ENCODE measurements around the gene CFAP99.

The CFAP99 gene

GRCh38 chr4:2445130-2445529 lies 26.4 kb downstream of the CFAP99 start:
- DNase-seq (ENCODE audit: low read depth in 1 of 2, low spot score in 1 of 2): no peak

GRCh38 chr4:2445571-2445970 lies 26.8 kb downstream of the CFAP99 start:
- DNase-seq (ENCODE audit: low read depth in 1 of 2, low spot score in 1 of 2): no peak

GRCh38 chr4:2446656-2447564 lies 28.2 kb downstream of the CFAP99 start:
- DNase-seq (ENCODE audit: low read depth in 1 of 2, low spot score in 1 of 2): no peak

GRCh38 chr4:2448589-2448988 lies 29.8 kb downstream of the CFAP99 start:
- no peak for DNase-seq (ENCODE audit: low read depth in 1 of 2, low spot score in 1 of 2)

- DNase-seq (ENCODE audit: low read depth in 1 of 2, low spot score in 1 of 2): no peak
Observed at GRCh38 chr4:2449051-2449450, 30.3 kb downstream of the CFAP99 start.

- DNase-seq (ENCODE audit: low read depth in 1 of 2, low spot score in 1 of 2): no peak
Observed at GRCh38 chr4:2449511-2450392, 31.0 kb downstream of the CFAP99 start.

- no peak for DNase-seq (ENCODE audit: low read depth in 1 of 2, low spot score in 1 of 2)
Observed at GRCh38 chr4:2450394-2451035, 31.8 kb downstream of the CFAP99 start.

GRCh38 chr4:2451036-2451520 lies 32.3 kb downstream of the CFAP99 start:
- DNase-seq (ENCODE audit: low read depth in 1 of 2, low spot score in 1 of 2): no peak

- DNase-seq (ENCODE audit: low read depth in 1 of 2, low spot score in 1 of 2): no peak
Observed at GRCh38 chr4:2451821-2452785, 33.3 kb downstream of the CFAP99 start.

- DNase-seq (ENCODE audit: low read depth in 1 of 2, low spot score in 1 of 2): no peak
Observed at GRCh38 chr4:2457481-2458295, 38.9 kb downstream of the CFAP99 start.

GRCh38 chr4:2458546-2459491 lies 40.1 kb downstream of the CFAP99 start:
- DNase-seq (ENCODE audit: low read depth in 1 of 2, low spot score in 1 of 2): no peak

- no peak for DNase-seq (ENCODE audit: low read depth in 1 of 2, low spot score in 1 of 2)
Observed at GRCh38 chr4:2459589-2460349, 41.0 kb downstream of the CFAP99 start.

GRCh38 chr4:2461246-2461960 lies 42.6 kb downstream of the CFAP99 start:
- no peak for DNase-seq (ENCODE audit: low read depth in 1 of 2, low spot score in 1 of 2)

GRCh38 chr4:2462218-2462991 lies 43.6 kb downstream of the CFAP99 start:
- DNase-seq (ENCODE audit: low read depth in 1 of 2, low spot score in 1 of 2): peak; percentile 32 to 36

GRCh38 chr4:2462992-2463762 lies 44.4 kb downstream of the CFAP99 start:
- DNase-seq (ENCODE audit: low read depth in 1 of 2, low spot score in 1 of 2): no peak

Measured in activated CD4-positive, alpha-beta T cell treated with anti-CD3 and anti-CD28 coated beads, Interleukin-2, amount 50 U/mL, for 24 hours (primary cell).